Pons (tissue), 1 donor: Measurements from ENCODE around the gene FYCO1.

Experiments used
- DNase-seq: peaks from one replicate; pipeline ENCODE4 v3.0.0-alpha.2; 2016; ENCODE audit warnings: low spot score

FYCO1 gene

GRCh38 chr3:45884368-45885201 is 111.0 kb downstream of the FYCO1 start:
- DNase-seq, result no peak

- DNase-seq, result no peak
Observed at GRCh38 chr3:45881078-45882022, 114.3 kb downstream of the FYCO1 start.

GRCh38 chr3:45880725-45881077 is 114.9 kb downstream of the FYCO1 start:
- no peak for DNase-seq

GRCh38 chr3:45878124-45878523 is 117.5 kb downstream of the FYCO1 start:
- no peak for DNase-seq

GRCh38 chr3:45874677-45875346 is 120.8 kb downstream of the FYCO1 start:
- no peak for DNase-seq

GRCh38 chr3:45873638-45874037 is 122.0 kb downstream of the FYCO1 start:
- no peak for DNase-seq

- DNase-seq, result no peak
Observed at GRCh38 chr3:45873036-45873435, 122.6 kb downstream of the FYCO1 start.

GRCh38 chr3:45872569-45872968 is 123.1 kb downstream of the FYCO1 start:
- no peak for DNase-seq

GRCh38 chr3:45871780-45872179 is 123.8 kb downstream of the FYCO1 start:
- no peak for DNase-seq

- DNase-seq, result no peak
Observed at GRCh38 chr3:45870099-45870498, 125.5 kb downstream of the FYCO1 start.

GRCh38 chr3:45869638-45870037 is 126.0 kb downstream of the FYCO1 start:
- no peak for DNase-seq

- DNase-seq, result no peak
Observed at GRCh38 chr3:45868650-45869049, 127.0 kb downstream of the FYCO1 start.

GRCh38 chr3:45868213-45868612 is 127.4 kb downstream of the FYCO1 start:
- no peak for DNase-seq
